ENCODE measurements around the gene AIRE.

The AIRE gene

DNA sequence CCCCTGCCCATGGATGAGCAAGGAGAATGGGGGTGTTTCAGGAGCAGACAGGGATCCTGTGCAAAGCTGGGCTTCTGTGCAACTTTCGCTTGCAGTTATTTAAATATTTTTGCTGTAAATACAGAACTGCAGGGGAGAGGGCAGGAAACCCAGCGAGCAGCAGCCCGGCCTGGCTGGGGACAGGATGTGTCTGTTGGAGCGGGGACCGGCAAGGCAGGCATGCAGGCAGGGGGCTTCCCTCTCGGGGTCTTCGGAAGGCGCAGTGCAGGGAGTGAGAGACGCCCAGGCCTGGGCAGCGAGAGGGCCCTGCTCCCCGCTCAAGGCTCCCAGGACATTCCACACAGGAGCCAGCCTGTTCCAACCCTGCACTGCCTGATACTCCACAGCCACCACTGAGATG, 1.7 kb upstream of the AIRE start:
- no peak overlapping the region for H3K4me3 ChIP-seq (ENCODE audit: low read depth, low read length)
- TF ChIP-seq, protein P1, sequence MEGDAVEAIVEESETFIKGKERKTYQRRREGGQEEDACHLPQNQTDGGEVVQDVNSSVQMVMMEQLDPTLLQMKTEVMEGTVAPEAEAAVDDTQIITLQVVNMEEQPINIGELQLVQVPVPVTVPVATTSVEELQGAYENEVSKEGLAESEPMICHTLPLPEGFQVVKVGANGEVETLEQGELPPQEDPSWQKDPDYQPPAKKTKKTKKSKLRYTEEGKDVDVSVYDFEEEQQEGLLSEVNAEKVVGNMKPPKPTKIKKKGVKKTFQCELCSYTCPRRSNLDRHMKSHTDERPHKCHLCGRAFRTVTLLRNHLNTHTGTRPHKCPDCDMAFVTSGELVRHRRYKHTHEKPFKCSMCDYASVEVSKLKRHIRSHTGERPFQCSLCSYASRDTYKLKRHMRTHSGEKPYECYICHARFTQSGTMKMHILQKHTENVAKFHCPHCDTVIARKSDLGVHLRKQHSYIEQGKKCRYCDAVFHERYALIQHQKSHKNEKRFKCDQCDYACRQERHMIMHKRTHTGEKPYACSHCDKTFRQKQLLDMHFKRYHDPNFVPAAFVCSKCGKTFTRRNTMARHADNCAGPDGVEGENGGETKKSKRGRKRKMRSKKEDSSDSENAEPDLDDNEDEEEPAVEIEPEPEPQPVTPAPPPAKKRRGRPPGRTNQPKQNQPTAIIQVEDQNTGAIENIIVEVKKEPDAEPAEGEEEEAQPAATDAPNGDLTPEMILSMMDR (IDR thresholded peaks at IDR 0.05; ENCODE audit: insufficient read depth, low read depth, low read length, missing control alignments), result no peak
- no peak for DNase-seq (ENCODE audit: low read depth)

DNA sequence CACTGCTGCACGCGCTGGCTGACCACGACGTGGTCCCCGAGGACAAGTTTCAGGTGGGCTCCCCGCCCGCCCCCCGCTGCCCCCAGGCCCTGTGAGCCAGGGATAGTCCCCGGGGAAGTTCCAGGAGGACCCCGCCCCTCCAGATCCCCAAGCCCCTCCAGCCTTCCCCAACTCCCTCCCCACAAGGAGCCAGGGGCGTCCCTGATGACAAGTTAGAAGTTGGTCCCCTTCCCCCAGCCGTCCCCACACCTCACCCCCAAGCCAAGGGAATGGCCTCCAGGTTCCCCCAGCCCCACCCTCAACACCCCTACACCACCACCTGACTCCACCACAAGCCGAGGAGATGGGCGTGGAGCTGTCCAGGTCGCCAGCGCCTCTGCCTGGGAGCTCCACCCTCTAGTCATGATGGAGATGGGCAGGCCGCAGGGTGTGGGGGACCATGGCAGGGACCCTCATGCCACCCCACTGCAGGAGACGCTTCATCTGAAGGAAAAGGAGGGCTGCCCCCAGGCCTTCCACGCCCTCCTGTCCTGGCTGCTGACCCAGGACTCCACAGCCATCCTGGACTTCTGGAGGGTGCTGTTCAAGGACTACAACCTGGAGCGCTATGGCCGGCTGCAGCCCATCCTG, 525 bp downstream of the AIRE start:
- no peak for DNase-seq (ENCODE audit: low read depth)
- TF ChIP-seq, protein P1 (IDR thresholded peaks at IDR 0.05; ENCODE audit: insufficient read depth, low read depth, low read length, missing control alignments), result no peak
- H3K4me3 ChIP-seq (ENCODE audit: low read depth, low read length), result no peak overlapping the region

DNA sequence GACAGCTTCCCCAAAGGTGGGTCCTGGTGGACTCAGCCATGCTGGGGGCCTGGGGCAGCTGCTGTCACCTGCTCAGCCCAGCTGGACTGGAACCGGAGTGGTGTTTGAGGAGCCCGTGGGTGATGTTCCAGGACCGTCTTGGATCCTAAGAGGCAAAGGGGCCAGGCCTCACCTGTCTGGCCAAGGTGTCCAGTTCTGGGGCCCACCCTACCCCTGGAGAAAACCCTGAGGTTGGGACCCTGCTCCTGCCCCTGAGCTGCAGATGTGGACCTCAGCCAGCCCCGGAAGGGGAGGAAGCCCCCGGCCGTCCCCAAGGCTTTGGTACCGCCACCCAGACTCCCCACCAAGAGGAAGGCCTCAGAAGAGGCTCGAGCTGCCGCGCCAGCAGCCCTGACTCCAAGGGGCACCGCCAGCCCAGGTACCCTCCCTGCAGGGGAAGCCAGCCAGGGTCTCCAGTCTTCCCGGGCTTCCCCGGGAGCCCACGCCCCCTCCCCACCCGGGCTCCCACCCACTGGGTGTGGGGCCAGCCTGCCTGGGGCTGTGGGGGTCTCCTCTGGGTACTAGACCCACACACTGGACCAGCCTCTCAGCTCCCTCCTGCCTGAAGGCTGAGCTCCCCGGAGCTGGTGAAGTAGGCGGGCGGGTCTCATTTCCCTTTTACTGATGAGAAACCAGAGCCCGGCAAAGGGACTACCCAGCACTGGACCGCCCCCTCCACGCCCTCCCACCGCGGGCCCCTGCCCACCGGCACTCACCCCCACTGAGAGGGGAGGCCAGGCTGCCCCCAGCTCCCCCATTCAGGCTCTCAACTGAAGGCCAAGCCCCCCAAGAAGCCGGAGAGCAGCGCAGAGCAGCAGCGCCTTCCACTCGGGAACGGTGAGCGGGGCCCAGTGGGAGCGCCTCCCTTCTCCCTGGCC, 1.3 kb downstream of the AIRE start:
- DNase-seq (ENCODE audit: low read depth), result no peak

DNA sequence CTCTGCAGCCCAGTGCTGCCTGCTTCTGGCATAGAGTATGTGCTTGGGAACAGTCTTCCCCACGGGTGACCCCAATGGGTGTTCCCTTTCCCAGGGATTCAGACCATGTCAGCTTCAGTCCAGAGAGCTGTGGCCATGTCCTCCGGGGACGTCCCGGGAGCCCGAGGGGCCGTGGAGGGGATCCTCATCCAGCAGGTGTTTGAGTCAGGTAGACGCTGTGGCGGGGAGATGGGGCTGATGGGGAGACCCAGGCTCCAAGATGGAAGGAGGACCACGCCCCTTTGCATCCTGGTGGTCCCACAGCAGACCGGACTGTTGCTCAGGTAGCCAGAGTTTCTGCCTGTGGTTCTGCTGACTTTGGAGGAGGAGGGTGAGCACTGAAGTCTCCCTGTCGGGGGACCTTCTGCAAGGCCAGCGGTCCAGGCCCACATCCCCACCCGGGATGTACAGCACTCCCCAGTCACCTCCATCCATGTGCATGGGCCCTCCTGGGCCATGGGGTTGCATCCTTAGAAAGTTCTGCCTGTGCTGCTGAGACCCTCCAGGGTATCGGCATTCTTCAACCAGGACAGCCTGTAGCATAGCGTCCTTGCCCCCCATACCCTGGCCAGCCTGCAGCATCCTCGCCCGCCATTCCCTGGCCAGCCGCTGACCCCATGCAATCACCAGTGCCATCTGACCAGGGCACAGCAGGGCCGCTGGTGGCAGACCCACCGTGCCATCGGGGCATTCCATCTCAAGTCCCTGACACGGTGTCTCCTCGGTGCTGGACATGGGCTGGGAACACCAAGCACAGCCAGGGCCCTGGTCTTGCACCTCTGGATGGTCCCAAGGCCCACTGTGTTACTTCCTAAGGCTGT, 2.8 kb downstream of the AIRE start:
- no peak for DNase-seq (ENCODE audit: low read depth)
- TF ChIP-seq, protein P1 (IDR thresholded peaks at IDR 0.05; ENCODE audit: insufficient read depth, low read depth, low read length, missing control alignments), result no peak
- H3K4me3 ChIP-seq (ENCODE audit: low read depth, low read length), result no peak overlapping the region

More for the DNA sequence above, 1.3 kb downstream of the AIRE start:
- no peak overlapping the region for H3K4me3 ChIP-seq (ENCODE audit: low read depth, low read length)
- TF ChIP-seq, protein P1 (IDR thresholded peaks at IDR 0.05; ENCODE audit: insufficient read depth, low read depth, low read length, missing control alignments), result no peak

DNA sequence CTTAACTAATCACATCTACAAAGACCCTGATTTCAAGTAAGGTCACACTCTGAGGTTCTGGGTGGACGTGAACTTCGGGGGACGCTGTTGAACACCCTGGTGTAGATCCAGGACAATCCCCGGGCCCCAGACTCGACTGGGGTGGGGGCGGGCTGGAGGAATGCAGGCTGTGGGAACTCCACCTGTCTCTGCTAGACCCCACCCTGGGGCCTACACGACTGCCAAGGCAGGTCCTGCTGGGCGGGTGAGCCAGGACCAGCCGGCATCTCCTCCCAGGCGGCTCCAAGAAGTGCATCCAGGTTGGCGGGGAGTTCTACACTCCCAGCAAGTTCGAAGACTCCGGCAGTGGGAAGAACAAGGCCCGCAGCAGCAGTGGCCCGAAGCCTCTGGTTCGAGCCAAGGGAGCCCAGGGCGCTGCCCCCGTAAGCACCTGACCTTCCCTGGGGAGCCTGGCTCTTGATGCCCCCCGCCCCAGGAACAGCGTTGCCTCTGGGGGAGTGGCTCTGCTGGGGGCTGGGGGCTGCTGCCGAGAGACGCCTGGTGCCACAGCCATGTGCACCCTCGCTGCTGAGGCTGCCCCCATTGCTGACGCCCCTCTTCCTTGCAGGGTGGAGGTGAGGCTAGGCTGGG, 3.8 kb downstream of the AIRE start:
- no peak for DNase-seq (ENCODE audit: low read depth)
- TF ChIP-seq, protein P1 (IDR thresholded peaks at IDR 0.05; ENCODE audit: insufficient read depth, low read depth, low read length, missing control alignments), result no peak
- no peak overlapping the region for H3K4me3 ChIP-seq (ENCODE audit: low read depth, low read length)

DNA sequence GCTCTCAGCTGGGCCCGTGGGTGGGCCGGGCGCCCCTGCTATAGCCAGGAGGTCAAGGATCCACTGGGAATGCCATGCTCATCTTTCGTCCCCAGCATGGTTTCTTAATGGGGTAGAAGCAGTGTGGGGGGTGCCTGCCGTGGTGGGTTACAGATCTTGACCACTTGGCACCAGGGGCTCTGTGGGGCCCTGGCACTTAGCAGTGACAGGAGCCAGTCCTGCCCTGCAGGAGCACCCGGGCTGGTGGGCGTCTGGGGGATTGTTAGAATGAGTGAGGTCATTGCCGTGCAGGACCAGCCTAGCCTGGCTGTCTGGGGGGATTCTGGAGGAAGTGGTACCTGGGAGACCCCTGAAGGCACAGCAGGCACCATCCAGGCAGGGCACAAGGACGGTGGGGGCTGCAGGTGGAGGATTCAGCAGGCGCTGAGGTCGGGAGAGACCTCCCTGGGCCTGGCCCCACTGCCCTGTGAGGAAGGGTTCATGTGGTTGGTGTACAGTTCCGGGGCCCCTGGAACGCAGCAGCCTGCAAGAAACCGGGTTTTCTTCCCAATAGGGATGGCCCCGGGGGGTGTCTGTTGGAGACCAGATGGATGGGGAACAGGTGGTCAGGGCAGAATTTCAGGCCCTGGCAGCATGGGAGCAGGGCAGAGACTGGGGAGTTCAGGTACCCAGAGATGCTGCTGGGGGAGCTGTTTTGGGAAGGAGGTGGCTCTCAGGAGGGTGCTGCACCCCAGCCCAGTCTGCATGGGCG, 4.8 kb downstream of the AIRE start:
- no peak for DNase-seq (ENCODE audit: low read depth)
- H3K4me3 ChIP-seq (ENCODE audit: low read depth, low read length), result no peak overlapping the region
- TF ChIP-seq, protein P1 (IDR thresholded peaks at IDR 0.05; ENCODE audit: insufficient read depth, low read depth, low read length, missing control alignments), result no peak
